VCaP (cell line): ENCODE measurements around the gene ADK.

Experiments used
- H3K27ac ChIP-seq: fragments of 450-650 bp; 2 replicates; pipeline ENCODE4 v1.5.1; 2017
- TF ChIP-seq, protein P1 (sequence below): fragments of 450-650 bp; conservative IDR thresholded peaks from 2 replicates; pipeline ENCODE4 v1.5.1; 2017; ENCODE audit warnings: mild to moderate bottlenecking, moderate library complexity

Gene ADK

DNA sequence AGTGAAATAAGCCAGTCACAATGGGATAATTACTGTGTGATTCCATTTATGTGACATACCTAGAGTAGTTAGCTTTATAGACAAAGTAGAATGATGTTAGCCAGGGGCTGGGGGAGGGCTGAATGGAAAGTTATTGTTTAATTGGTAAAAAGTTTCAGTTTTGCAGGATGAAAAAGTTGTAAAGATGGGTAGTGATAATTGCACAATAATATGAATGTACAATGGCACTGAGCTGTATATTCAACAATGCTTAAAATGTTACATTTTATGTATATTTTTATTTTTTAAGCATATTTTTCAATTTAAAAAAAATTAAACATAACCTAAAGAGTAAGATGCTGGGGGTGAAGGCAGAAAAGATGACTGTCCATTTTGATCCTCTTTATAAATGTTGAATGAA lies 459.3 kb downstream of the ADK start:
- TF ChIP-seq, protein P1, sequence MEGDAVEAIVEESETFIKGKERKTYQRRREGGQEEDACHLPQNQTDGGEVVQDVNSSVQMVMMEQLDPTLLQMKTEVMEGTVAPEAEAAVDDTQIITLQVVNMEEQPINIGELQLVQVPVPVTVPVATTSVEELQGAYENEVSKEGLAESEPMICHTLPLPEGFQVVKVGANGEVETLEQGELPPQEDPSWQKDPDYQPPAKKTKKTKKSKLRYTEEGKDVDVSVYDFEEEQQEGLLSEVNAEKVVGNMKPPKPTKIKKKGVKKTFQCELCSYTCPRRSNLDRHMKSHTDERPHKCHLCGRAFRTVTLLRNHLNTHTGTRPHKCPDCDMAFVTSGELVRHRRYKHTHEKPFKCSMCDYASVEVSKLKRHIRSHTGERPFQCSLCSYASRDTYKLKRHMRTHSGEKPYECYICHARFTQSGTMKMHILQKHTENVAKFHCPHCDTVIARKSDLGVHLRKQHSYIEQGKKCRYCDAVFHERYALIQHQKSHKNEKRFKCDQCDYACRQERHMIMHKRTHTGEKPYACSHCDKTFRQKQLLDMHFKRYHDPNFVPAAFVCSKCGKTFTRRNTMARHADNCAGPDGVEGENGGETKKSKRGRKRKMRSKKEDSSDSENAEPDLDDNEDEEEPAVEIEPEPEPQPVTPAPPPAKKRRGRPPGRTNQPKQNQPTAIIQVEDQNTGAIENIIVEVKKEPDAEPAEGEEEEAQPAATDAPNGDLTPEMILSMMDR, result no peak
- H3K27ac ChIP-seq, result no peak overlapping the region

DNA sequence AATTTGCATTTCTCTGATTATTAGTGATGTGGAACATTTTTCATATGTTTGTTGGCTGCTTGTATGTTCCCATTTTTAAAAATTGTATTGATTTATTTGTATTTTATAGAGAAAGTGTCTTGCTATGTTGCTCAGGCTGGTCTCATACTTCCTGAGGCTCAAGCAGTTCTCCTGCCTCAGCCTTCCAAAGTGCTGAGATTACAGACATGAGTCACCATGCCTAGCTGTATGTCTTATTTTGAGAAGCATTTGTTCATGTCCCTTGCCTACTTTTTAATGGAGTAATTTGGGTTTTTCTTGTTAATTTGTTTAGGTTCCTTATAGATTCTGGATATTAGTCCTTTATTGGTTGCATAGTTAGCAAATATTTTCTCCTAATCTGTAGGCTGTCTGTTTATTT lies 461.2 kb downstream of the ADK start:
- H3K27ac ChIP-seq, result no peak overlapping the region
- TF ChIP-seq, protein P1, result no peak

DNA sequence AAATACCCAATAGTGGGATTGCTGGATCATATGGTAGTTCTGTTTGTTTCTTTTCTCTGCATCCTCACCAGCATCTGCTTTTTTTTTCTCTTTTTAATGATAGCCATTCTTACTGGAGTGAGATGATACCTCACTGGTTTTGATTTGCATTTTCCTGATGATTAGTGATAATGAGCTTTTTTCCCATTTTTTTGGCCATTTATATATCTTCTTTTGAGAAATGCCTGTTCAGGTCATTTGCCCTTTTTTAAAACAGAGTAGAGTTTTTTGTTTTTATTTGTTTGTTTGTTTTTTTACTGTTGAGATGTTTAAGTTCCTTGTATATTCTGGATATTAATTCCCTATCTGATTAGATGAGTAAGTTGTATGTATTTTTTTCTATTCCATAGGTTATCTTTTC lies 469.6 kb downstream of the ADK start:
- no peak overlapping the region for H3K27ac ChIP-seq
- TF ChIP-seq, protein P1, result no peak

DNA sequence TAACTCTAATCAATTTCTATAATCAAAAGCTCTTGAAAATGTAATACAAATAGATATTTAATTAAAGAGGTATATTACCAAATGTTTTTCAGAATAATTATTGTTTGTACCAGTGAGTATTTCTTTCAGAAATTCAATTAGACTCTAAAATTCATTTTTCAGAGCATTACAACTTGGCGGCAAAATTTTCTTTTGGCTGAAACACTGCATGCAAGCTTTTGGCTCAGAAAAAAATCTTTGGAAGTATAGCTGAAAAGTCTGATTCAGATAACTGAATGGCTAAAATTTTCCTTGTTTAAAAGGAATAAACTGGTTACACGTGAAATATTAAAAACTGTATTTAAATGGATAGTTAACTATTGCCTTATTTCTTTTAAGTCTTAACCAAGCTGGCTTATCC lies 472.8 kb downstream of the ADK start:
- H3K27ac ChIP-seq, result no peak overlapping the region
- TF ChIP-seq, protein P1, result no peak

DNA sequence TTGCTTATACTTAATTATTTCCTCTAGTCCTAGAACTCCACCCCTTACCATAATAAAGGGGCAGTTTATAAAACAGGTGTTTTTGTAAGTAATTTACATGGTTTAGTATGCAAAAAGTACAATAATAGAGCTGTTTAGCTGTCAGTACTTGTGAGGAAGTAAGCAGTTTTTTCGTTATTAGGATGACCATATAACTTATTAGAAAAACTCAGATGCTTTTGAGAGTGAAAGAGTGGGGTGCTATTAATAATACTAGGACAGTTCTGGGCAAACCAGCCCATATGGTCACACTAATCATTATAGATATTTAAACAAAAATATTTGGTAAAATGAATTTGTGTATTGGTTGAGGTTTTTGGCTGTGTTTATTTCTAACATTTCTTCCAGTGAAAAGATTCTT lies 473.5 kb downstream of the ADK start:
- TF ChIP-seq, protein P1, result no peak
- no peak overlapping the region for H3K27ac ChIP-seq

DNA sequence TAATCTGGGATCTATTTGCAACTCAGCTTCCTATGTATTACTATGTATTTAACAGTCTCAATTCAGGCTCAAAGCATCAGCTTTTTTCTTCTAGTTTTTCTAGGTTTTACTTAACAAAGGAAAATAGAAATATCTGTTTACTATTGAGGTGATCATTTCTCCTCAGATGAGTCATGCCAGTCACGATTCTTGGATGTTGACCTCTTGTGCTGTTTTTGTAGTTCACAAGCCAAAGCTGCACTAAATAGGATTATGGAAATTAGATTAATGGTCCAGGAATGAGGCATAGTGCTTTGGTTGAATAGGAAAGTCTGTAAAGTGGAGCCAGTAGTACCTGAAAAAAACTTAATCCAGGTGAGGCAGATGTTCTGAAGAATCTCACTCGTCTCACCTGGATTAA lies 477.1 kb downstream of the ADK start:
- TF ChIP-seq, protein P1, result no peak
- H3K27ac ChIP-seq, result no peak overlapping the region

DNA sequence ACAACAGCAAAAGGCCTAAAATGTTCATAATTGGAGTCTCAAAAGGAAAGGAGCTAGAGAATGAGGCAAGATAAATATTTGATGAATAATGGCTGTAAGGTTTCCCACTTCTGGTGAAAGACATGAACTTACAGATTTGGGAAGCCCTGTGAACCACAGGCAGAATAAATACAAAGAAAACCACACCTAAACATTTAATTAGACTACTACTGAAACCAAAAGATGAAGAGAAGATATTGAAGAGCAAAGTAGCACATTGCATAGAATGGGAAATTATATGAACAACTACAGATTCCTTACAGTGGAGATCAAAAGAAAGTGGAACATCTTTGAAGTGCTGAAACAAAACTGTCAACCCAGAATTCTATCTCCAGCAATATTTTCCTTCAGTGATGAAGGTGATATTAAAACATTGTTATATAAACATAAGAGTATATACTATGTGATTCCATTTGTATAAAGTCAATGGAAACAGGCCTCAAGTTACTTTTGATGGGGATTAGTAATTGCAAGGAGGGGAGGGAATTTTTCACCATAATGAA lies 484.0 kb downstream of the ADK start:
- TF ChIP-seq, protein P1, result no peak

DNA sequence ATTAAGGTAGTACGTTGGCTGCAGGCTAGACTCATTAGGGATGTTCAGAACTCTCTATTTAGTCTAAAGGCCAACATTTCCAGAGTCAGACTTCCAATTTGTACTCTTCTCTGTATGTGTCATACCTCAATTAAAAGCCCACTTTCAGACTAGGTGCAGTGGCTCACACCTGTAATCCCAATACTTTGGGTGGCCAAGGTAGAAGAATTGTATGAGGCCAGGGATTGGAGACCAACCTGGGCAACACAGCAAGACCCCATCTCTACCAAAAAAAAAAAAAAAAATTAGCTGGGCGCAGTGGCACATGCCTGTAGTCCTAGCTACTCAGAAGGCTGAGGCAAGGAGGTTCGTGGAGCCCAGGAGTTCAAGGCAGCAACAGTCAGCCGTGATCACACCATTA lies 484.6 kb downstream of the ADK start:
- no peak overlapping the region for H3K27ac ChIP-seq
- TF ChIP-seq, protein P1, result no peak

More for the DNA sequence above, 484.0 kb downstream of the ADK start:
- no peak overlapping the region for H3K27ac ChIP-seq
